ENCODE results near the gene PAIP2.

DNA sequence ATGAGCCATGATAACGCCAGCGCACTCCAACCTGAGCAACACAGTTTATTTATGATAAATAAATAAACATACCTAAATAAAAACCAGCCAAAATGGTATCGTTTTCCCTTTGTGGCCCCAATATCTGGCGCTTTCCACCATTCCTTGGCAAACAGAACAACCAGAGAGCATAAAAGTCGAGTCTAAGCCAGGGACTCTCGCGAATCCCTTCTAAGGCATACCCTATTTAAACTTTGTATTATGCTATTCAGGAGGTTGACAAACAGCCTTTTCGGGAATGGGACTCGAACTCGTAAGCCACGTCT lies 48.5 kb upstream of the PAIP2 start:
- no peak for TF ChIP-seq POLR2A (IDR thresholded peaks at IDR 0.05)
- TF ChIP-seq, protein P1, sequence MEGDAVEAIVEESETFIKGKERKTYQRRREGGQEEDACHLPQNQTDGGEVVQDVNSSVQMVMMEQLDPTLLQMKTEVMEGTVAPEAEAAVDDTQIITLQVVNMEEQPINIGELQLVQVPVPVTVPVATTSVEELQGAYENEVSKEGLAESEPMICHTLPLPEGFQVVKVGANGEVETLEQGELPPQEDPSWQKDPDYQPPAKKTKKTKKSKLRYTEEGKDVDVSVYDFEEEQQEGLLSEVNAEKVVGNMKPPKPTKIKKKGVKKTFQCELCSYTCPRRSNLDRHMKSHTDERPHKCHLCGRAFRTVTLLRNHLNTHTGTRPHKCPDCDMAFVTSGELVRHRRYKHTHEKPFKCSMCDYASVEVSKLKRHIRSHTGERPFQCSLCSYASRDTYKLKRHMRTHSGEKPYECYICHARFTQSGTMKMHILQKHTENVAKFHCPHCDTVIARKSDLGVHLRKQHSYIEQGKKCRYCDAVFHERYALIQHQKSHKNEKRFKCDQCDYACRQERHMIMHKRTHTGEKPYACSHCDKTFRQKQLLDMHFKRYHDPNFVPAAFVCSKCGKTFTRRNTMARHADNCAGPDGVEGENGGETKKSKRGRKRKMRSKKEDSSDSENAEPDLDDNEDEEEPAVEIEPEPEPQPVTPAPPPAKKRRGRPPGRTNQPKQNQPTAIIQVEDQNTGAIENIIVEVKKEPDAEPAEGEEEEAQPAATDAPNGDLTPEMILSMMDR (IDR thresholded peaks at IDR 0.05), result no peak

All from testis (tissue), 2 donors.